GM12874 (cell line): ENCODE data around the gene CD7.

Experiments used
- TF ChIP-seq, protein P1 (sequence below): IDR thresholded peaks from 2 replicates; pipeline ENCODE4 v1.5.1; 2011; ENCODE audit warnings: low read depth, mild to moderate bottlenecking, control low read depth, low read length, moderate library complexity; ENCODE audit not compliant: insufficient read depth

Gene CD7

DNA sequence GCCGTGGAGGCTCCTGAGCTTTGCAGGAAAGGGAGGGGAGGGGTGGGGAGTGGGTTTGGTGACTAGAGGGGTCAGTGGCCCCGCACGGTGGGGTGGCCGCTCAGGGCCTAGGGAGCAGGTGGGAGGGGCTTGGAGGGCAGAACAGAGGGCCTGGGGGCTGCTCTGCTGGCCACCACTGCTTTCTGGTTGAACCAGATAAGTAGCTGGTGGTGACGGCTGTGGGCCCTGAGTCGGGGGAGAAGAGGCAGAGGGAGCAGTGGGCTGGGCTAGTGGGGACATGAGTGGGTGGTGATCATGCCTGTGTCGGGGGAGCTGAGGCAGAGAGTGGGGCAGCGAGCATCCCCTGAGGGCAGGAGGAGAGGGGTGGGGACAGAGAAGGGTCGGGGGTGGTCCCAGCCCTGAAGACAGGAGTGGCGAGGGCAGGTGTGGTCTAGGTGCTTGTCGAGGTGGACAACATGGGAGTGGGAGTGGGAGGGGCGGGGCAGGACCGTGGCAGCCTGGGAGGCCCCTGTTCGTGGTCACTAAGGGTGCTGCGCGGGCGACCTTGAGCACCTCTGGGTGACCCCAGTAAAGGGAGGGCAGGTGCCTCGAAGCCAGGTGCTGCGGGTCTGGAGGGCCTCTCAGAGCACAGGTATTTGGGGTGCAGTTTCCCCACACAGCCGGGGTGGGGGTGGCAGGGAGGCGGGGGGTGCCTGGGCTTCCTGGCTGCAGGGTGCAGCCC is 6.3 kb upstream of the CD7 start:
- TF ChIP-seq, protein P1, sequence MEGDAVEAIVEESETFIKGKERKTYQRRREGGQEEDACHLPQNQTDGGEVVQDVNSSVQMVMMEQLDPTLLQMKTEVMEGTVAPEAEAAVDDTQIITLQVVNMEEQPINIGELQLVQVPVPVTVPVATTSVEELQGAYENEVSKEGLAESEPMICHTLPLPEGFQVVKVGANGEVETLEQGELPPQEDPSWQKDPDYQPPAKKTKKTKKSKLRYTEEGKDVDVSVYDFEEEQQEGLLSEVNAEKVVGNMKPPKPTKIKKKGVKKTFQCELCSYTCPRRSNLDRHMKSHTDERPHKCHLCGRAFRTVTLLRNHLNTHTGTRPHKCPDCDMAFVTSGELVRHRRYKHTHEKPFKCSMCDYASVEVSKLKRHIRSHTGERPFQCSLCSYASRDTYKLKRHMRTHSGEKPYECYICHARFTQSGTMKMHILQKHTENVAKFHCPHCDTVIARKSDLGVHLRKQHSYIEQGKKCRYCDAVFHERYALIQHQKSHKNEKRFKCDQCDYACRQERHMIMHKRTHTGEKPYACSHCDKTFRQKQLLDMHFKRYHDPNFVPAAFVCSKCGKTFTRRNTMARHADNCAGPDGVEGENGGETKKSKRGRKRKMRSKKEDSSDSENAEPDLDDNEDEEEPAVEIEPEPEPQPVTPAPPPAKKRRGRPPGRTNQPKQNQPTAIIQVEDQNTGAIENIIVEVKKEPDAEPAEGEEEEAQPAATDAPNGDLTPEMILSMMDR: no peak

DNA sequence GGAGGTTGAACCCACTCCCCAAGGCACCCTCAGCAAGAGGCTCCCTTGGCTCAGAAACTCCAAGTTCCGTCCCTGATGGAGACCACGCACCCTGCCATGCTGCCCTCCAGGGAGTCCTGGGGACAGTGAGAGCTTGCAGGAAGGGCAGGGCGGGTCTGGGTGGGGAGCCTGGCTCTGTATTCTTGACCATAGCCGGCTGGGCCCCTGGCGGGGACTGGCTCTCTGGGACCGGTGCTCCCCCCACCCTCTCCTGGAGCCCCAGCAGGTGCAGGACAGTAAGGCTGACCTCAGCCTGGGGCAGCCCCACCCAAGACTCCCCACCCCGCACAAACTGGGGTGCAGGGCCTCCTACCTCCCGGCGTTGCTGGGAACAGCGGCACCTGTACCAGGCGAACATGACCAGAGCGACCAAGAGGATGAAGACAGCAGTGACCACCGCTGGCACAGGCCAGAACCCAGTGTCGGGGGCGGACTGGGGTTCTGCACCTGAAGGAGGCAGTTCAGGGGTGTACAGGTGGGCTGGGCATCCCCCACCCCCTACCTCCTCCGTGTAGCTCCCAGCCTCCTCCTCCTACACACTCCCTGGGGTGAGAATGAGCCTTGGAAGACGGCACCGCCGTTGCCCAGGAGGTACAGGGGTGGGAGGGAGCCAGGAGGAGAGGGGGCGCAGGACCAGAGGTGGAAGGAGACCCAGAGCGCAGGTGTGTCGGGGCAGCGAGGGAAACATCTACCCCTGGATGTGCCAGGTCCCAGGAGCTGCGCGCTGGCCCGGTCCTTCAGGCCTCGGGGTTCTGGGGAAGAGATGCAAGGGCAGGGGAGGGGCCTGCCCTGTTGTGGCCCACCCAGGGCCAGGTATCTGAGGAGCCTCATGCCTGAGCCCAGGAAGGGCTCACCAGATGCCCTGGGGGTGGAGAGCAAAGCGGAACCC is 5.4 kb upstream of the CD7 start:
- TF ChIP-seq, protein P1: no peak

DNA sequence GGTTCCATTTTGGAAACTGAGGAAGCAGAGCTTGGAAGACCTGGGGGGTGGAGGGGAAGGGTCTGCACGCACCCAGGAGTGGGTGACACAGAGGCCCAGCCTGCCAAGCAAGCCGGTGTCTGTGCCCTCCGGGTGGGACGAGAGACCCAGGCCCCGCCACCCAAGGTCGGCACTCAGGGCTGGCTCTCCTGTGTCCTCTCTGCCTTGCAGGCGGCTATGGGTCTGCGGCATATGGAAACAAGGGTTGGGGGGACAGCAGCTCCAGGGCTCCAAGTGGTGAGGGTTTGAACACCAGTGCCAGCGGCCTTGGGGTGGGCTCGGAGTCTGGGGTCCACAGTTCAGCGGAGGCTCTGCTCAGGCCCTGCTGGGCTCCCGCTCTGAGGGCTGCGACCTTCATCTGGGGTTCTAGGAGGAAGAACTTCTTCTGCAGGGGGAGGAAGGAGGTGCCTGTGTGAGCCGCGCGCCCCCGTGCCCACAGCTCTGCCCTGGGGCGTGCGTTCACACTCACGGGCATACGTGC is 4.6 kb upstream of the CD7 start:
- TF ChIP-seq, protein P1: no peak

DNA sequence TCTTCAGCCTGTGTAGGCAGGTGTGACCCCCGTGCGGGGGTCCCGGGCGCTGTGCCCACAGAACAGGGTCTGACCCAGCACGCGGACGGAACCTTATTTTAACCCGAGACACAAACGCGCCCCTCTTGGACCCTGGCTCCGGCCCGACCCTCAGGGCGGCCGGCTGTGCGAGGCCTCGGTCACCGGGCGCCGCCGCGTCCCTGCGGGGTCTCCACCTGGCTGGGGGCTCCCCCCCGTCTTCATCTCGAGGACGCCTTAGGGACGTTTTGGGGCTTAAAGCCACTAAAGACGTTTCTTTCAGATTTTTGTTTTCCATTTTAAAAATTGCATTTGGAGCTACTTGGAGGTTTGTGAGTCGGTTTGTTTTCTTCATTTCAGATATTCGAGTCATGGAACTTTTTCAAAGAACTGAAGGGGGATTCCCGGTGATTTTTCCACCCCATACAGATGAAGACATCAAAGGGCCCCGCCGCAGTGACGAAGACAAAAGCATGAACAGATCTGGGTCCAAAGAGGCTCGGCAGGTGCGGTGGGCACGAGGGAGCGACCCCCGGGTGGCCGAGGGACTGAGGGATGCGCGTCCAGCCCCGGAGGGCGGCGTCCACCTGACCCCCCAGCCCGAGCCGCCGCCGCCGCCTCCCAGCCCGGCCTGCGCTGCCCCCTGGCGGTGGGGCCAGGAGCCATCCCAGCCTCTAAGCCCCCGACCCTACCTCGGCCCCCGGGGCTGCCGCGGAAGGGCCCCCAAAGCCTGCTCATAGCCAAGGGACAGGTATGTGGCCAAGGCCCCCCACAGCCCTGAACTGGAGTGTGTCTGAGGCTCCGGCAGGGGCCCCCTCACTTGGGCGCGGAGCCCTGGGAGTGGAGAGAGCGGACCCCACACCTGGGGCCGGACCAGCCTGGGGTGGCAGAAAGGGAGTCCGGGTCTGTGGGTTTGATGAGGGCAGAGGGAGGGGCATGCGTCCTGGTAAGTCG is 3.8 kb upstream of the CD7 start:
- TF ChIP-seq, protein P1: peak; percentile 82

DNA sequence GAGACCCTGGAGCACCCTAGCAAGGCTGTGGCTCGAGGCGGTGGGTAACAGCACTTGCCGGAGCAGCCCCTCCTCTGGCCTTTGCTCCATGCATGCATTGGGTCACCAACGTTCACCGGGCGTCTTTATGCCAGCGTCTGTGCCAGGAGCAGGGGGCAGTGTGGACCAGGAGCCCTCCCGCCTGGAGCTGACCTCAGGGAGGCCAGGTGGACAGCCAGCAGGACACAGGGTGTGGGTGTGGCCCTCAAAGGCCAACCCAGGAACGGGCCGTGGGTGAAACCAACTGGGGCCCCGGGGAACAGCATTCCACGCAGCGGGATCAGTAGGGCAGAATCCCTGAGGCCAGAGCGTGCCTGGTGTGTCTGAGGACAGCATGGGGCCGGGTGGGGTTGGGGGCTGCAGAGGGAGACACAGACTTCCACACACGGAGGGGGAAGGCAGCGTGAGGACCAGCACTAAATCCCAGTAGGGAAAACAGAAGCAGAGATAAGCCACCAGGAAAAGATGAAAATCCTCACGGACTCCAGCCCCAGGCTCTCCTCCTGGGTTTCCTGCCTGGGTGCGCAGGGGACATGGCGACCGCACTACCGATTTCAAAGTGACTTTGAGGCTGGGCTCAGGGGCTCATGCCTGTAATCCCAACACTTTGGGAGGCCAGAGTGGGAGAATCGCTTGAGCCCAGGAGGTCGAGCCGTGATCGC is 2.9 kb upstream of the CD7 start:
- TF ChIP-seq, protein P1: no peak

DNA sequence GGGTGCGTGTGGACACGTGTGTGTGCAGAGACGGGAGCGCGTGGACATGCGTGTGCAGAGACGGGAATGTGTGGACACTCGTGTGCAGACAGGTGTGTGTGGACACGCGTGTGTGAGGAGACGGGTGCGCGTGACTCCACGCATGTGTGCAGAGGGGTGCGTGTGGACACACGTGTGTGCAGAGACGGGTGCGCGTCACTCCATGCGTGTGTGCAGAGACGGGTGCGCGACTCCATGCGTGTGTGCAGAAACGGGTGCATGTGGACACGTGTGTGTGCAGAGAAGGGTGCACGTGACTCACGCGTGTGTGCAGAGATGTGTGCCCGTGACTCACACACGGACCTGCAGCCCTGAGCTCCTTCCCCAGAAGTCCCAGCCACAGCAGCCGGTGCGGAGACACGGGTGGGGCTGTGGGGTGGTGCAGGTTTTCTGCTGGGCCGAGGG is 2.2 kb upstream of the CD7 start:
- TF ChIP-seq, protein P1: no peak
